Psoas muscle (tissue), 8 donors: ENCODE data around the gene RNF138. TPM values are rescaled to one million over a fixed set of nuclear protein-coding genes. Genes with fewer than 3 reads are reported as not detected.

Experiments
- ATAC-seq, 4 donors: fragments of 200-7000 bp; cut with Tn5 transposase; one replicate each; pipeline ENCODE4 v1.9.1; 2020; ENCODE audit warnings: moderate library complexity in 3 of 4, mild to moderate bottlenecking in 2 of 4
- DNase-seq, 2 donors: peaks; one replicate each; pipeline ENCODE4 v3.0.0-alpha.2; 2020
- H3K27ac ChIP-seq: fragments of 200-600 bp; one replicate; pipeline ENCODE4 v1.8.0; 2022
- H3K27me3 ChIP-seq, 3 donors: fragments of 200-600 bp in 1 of 3; one replicate each; pipeline versions ENCODE4 v1.6.1 to v1.8.0; 2013 to 2022; ENCODE audit warnings: low read length in 2 of 3, mild to moderate bottlenecking in 2 of 3, moderate library complexity in 1 of 3; ENCODE audit not compliant: insufficient read depth in 3 of 3
- H3K36me3 ChIP-seq, 2 donors: fragments of 200-600 bp in 1 of 2; one replicate each; pipeline versions ENCODE4 v1.6.1 to v1.8.0; 2013 to 2022; ENCODE audit warnings: low read depth in 1 of 2, mild to moderate bottlenecking in 1 of 2, moderate library complexity in 1 of 2; ENCODE audit not compliant: insufficient read depth in 1 of 2
- H3K4me1 ChIP-seq: fragments of 200-600 bp; one replicate; pipeline ENCODE4 v1.8.0; 2022
- H3K4me3 ChIP-seq: fragments of 200-600 bp; one replicate; pipeline ENCODE4 v1.8.0; 2022; ENCODE audit warnings: mild to moderate bottlenecking
- H3K9me3 ChIP-seq: fragments of 200-600 bp; one replicate; pipeline ENCODE4 v1.8.0; 2022
- CTCF ChIP-seq: fragments of 200-600 bp; IDR thresholded peaks from one replicate; pipeline ENCODE4 v1.8.0; 2022; ENCODE audit warnings: antibody characterized with exemption
- WGBS, 3 donors: extraction: QIAGEN DNeasy Blood & Tissue Kit; methylation state at CpG; one replicate each; pipeline versions ENCODE4 v1.1.6 to v1.1.7; 2013; 5-methylcytosine and 5-hydroxymethylcytosine counted together
- intact Hi-C, 2 donors: fragments of 100-400 bp; cut with DNase I; formaldehyde crosslinking; loops; one replicate each; pipeline versions ENCODE4 v1.11.0 to v1.14.2; 2022
- polyA plus RNA-seq, 3 donors: library from polyadenylated mRNA; stranded (reverse); fragments of 200-250 nt; gene quantifications; one replicate each; pipeline ENCODE4 v1.2.3, GENCODE V29; 2013
- total RNA-seq, 4 donors: library from RNA; stranded (reverse); fragmentation: NEBNext Ultra II Directional in 2 of 4; extraction: Animal tissue kit (Norgen Biotek cat#: 25700) in 2 of 4; gene quantifications; one replicate each; pipeline versions ENCODE4 v1.2.1 to v1.2.4, GENCODE V29; 2021 to 2023
- donor health status: healthy with polysubstance abuse.
- donor health status: DM: no; HTN: no; CAD: no; lungs with moderate emphysema.
- donor health status: Bipolar disorder and iron deficiency.
- donor health status: healthy.
- donor health status: DM: yes; HTN: yes; CAD: no.
- donor health status: DM: no; HTN: no; CAD: no.
- donor health status: DM: no; HTN: no; CAD: no.
- donor health status: DM: yes; HTN: yes; CAD: no.

Gene RNF138
- total and polyA plus RNA-seq, 7 donors = 3.6 to 10.1 (median 7.2) TPM

- Histone ChIP-seq H3K4me1 (no peaks in the 10 kb centered on the region), H3K4me3 (no peak overlapping the region), H3K27me3 (no peaks in the 10 kb centered on the region), H3K36me3 (peaks cover 0 to 54% of the 10 kb centered on the region in 2 donors), H3K27ac (no peak overlapping the region), H3K9me3 (no peaks in the 10 kb centered on the region)
- 83 to 89% (median 87%) methylated on average over 4 of the region's 4 CpGs for WGBS, 3 donors
- no peak for TF ChIP-seq CTCF
- DNase-seq = no peak
- ATAC-seq = no peak
- intact Hi-C loops = loop anchor here in 1 of 2 donors (10.0 kb wide), 1 partner anchor 258 kb away; no protein-coding TSS in a partner anchor
These were observed 21.2 kb downstream of the RNF138 start for GRCh38 chr18:32112826-32113225.

GRCh38 chr18:32114293-32114942 lies 22.7 kb downstream of the RNF138 start:
- 93 to 97% (median 95%) methylated on average over 4 of the region's 4 CpGs for WGBS, 3 donors
- Histone ChIP-seq H3K4me1 (no peaks in the 10 kb centered on the region), H3K4me3 (no peak overlapping the region), H3K27me3 (no peaks in the 10 kb centered on the region), H3K36me3 (peaks cover 0 to 69% of the 10 kb centered on the region in 2 donors), H3K9me3 (no peaks in the 10 kb centered on the region), H3K27ac (no peak overlapping the region)
- TF ChIP-seq CTCF = no peak
- DNase-seq = no peak
- intact Hi-C loops = loop anchor here in 1 of 2 donors (10.0 kb wide), 1 partner anchor 260 kb away; no protein-coding TSS in a partner anchor
- ATAC-seq = no peak

- no peak overlapping the region for H3K4me3 ChIP-seq
- no peaks in the 10 kb centered on the region for H3K4me1 ChIP-seq
- DNase-seq (no peak), ATAC-seq (no peak)
- no peak for TF ChIP-seq CTCF
- H3K27ac ChIP-seq = no peak overlapping the region
- H3K36me3 ChIP-seq = peaks cover 6 to 71% of the 10 kb centered on the region in 2 donors
- intact Hi-C loops = no loop called here
- 96 to 100% (median 96%) methylated on average over 5 of the region's 5 CpGs for WGBS, 3 donors
- H3K9me3 ChIP-seq = no peaks in the 10 kb centered on the region
- no peaks in the 10 kb centered on the region for H3K27me3 ChIP-seq
These were observed 30.4 kb downstream of the RNF138 start for GRCh38 chr18:32122039-32122438.

GRCh38 chr18:32126538-32126937 lies 34.9 kb downstream of the RNF138 start:
- no peak for TF ChIP-seq CTCF
- intact Hi-C loops = no loop called here
- H3K36me3 ChIP-seq = peaks cover 6 to 87% of the 10 kb centered on the region in 2 donors

GRCh38 chr18:32135625-32136024 lies 44.0 kb downstream of the RNF138 start:
- Histone ChIP-seq H3K4me1 (no peaks in the 10 kb centered on the region), H3K27me3 (no peaks in the 10 kb centered on the region), H3K4me3 (no peak overlapping the region), H3K36me3 (peaks cover 3 to 19% of the 10 kb centered on the region in 2 donors), H3K27ac (no peak overlapping the region), H3K9me3 (no peaks in the 10 kb centered on the region)
- intact Hi-C loops = no loop called here
- DNase-seq (no peak), ATAC-seq (no peak)
- 81 to 88% (median 86%) methylated on average over 2 of the region's 2 CpGs for WGBS, 3 donors
- TF ChIP-seq CTCF = no peak

More at GRCh38 chr18:32126538-32126937, 34.9 kb downstream of the RNF138 start:
- no peak for DNase-seq
- ATAC-seq = no peak
- H3K4me1 ChIP-seq = no peaks in the 10 kb centered on the region
- H3K27me3 ChIP-seq = no peaks in the 10 kb centered on the region
- H3K27ac ChIP-seq = no peak overlapping the region
- H3K9me3 ChIP-seq = no peaks in the 10 kb centered on the region
- H3K4me3 ChIP-seq = no peak overlapping the region
- 92 to 96% (median 94%) methylated on average over 3 of the region's 3 CpGs for WGBS, 3 donors
